Trophoblast cell (in vitro differentiated cells and primary cell): ENCODE data around the gene ENKUR.

Source experiments
- DNase-seq, 2 donors: peaks; one replicate each; pipeline ENCODE4 v3.0.0-alpha.2; 2016
- H2AFZ ChIP-seq: 2 replicates; pipeline ENCODE4 v1.6.1; 2013; ENCODE audit warnings: low read length, moderate library complexity, mild to moderate bottlenecking; ENCODE audit not compliant: insufficient read depth, poor library complexity
- H2AK5ac ChIP-seq: 2 replicates; pipeline ENCODE4 v1.6.1; 2013; ENCODE audit warnings: mild to moderate bottlenecking, low read length
- H2BK120ac ChIP-seq: 2 replicates; pipeline ENCODE4 v1.6.1; 2013; ENCODE audit warnings: low read length, mild to moderate bottlenecking, moderate library complexity; ENCODE audit not compliant: insufficient read depth, poor library complexity
- H2BK12ac ChIP-seq: 2 replicates; pipeline ENCODE4 v1.6.1; 2013; ENCODE audit warnings: mild to moderate bottlenecking, low read length, moderate library complexity
- H2BK5ac ChIP-seq: 2 replicates; pipeline ENCODE4 v1.6.1; 2013; ENCODE audit warnings: low read length, low read depth, moderate library complexity, mild to moderate bottlenecking; ENCODE audit not compliant: poor library complexity
- H3K14ac ChIP-seq: 2 replicates; pipeline ENCODE4 v1.6.1; 2013; ENCODE audit warnings: mild to moderate bottlenecking, low read length
- H3K18ac ChIP-seq: 2 replicates; pipeline ENCODE4 v1.6.1; 2013; ENCODE audit warnings: mild to moderate bottlenecking, low read length
- H3K23ac ChIP-seq: 2 replicates; pipeline ENCODE4 v1.6.1; 2013; ENCODE audit warnings: low read length
- H3K27ac ChIP-seq: 2 replicates; pipeline ENCODE4 v1.5.1; 2013; ENCODE audit warnings: low read depth, mild to moderate bottlenecking, inconsistent platforms, low read length, moderate library complexity
- H3K27me3 ChIP-seq: 2 replicates; pipeline ENCODE4 v1.6.1; 2013; ENCODE audit warnings: inconsistent platforms, mild to moderate bottlenecking, low read length, moderate library complexity; ENCODE audit not compliant: insufficient read depth
- H3K36me3 ChIP-seq, 2 experiments: 1 replicate in 1 of 2; 2 replicates in 1 of 2; pipeline ENCODE4 v1.6.1; 2013; ENCODE audit warnings: low read length in 2 of 2, mild to moderate bottlenecking in 2 of 2, moderate library complexity in 1 of 2; ENCODE audit not compliant: insufficient read depth in 2 of 2, control insufficient read depth in 1 of 2
- H3K4ac ChIP-seq: 2 replicates; pipeline ENCODE4 v1.6.1; 2013; ENCODE audit warnings: low read depth, mild to moderate bottlenecking, low read length, moderate library complexity
- H3K4me1 ChIP-seq, 2 experiments: 1 replicate in 1 of 2; 2 replicates in 1 of 2; pipeline ENCODE4 v1.6.1; 2013; ENCODE audit warnings: low read length in 2 of 2, mild to moderate bottlenecking in 2 of 2, moderate library complexity in 1 of 2; ENCODE audit not compliant: insufficient read depth in 2 of 2, control insufficient read depth in 1 of 2
- H3K4me2 ChIP-seq: 2 replicates; pipeline ENCODE4 v1.6.1; 2013; ENCODE audit warnings: inconsistent platforms, mild to moderate bottlenecking, low read length, moderate library complexity
- H3K4me3 ChIP-seq: 2 replicates; pipeline ENCODE4 v1.5.1; 2013; ENCODE audit warnings: mild to moderate bottlenecking, low read depth, low read length, inconsistent platforms
- H3K79me1 ChIP-seq: one replicate; pipeline ENCODE4 v1.6.1; 2013; ENCODE audit warnings: low read length
- H3K79me2 ChIP-seq: 2 replicates; pipeline ENCODE4 v1.6.1; 2013; ENCODE audit warnings: low read length, mild to moderate bottlenecking; ENCODE audit not compliant: control insufficient read depth, insufficient read depth, poor library complexity
- H3K9ac ChIP-seq: 2 replicates; pipeline ENCODE4 v1.6.1; 2013; ENCODE audit warnings: mild to moderate bottlenecking, low read length
- H3K9me3 ChIP-seq: 2 replicates; pipeline ENCODE4 v1.6.1; 2013; ENCODE audit warnings: low read depth, mild to moderate bottlenecking, control low read depth, inconsistent platforms, low read length; ENCODE audit not compliant: insufficient read depth
- H4K12ac ChIP-seq: 2 replicates; pipeline ENCODE4 v1.6.1; 2013; ENCODE audit warnings: low read depth, mild to moderate bottlenecking, low read length, moderate library complexity
- H4K8ac ChIP-seq: 2 replicates; pipeline ENCODE4 v1.6.1; 2013; ENCODE audit warnings: low read depth, mild to moderate bottlenecking, low read length, moderate library complexity
- H4K91ac ChIP-seq: one replicate; pipeline ENCODE4 v1.6.1; 2013; ENCODE audit warnings: low read depth, mild to moderate bottlenecking, low read length, moderate library complexity
- WGBS: extraction: QIAGEN DNeasy Blood & Tissue Kit; methylation state at CpG from one replicate; pipeline ENCODE4 v1.1.7; 2013; ENCODE audit warnings: missing lambda C conversion rate; ENCODE audit not compliant: insufficient read length, insufficient coverage; ENCODE audit errors: extremely low coverage; 5-methylcytosine and 5-hydroxymethylcytosine counted together

Gene ENKUR

GRCh38 chr10:25056726-25057125, 40.8 kb upstream of the ENKUR start:
- H3K36me3 ChIP-seq = no peaks in the 10 kb centered on the region
- peaks cover 9% of the 10 kb centered on the region for H3K79me2 ChIP-seq
- no peak overlapping the region for H3K4ac ChIP-seq
- H2BK5ac ChIP-seq = no peak overlapping the region
- no peak overlapping the region for H4K12ac ChIP-seq
- no peak overlapping the region for H3K9ac ChIP-seq
- no peak overlapping the region for H2AK5ac ChIP-seq
- H3K27ac ChIP-seq = no peak overlapping the region
- peaks cover 22% of the 10 kb centered on the region for H3K79me1 ChIP-seq
- no peak overlapping the region for H4K91ac ChIP-seq
- no peaks in the 10 kb centered on the region for H3K9me3 ChIP-seq
- no peak overlapping the region for H3K4me2 ChIP-seq
- no peak overlapping the region for H2BK120ac ChIP-seq
- no peak overlapping the region for H3K23ac ChIP-seq
- H3K18ac ChIP-seq = no peak overlapping the region
- H4K8ac ChIP-seq = no peak overlapping the region
- H2AFZ ChIP-seq = no peak overlapping the region
- H3K27me3 ChIP-seq = no peaks in the 10 kb centered on the region
- WGBS = no CpG with 5 or more reads among the region's 3 CpGs
- no peak overlapping the region for H3K14ac ChIP-seq
- H3K4me3 ChIP-seq = no peak overlapping the region
- no peak for DNase-seq
- H2BK12ac ChIP-seq = no peak overlapping the region
- peaks cover 15 to 20% of the 10 kb centered on the region in 2 experiments for H3K4me1 ChIP-seq

GRCh38 chr10:25052012-25052411, 36.1 kb upstream of the ENKUR start:
- H3K14ac ChIP-seq = no peak overlapping the region
- no peaks in the 10 kb centered on the region for H3K79me1 ChIP-seq
- no peak overlapping the region for H4K8ac ChIP-seq
- H3K18ac ChIP-seq = no peak overlapping the region
- H2BK120ac ChIP-seq = no peak overlapping the region
- H3K27me3 ChIP-seq = no peaks in the 10 kb centered on the region
- no peak for DNase-seq
- H2BK12ac ChIP-seq = no peak overlapping the region
- H2BK5ac ChIP-seq = no peak overlapping the region
- no peaks in the 10 kb centered on the region for H3K4me1 ChIP-seq
- H4K91ac ChIP-seq = no peak overlapping the region
- no peak overlapping the region for H2AFZ ChIP-seq
- no peaks in the 10 kb centered on the region for H3K9me3 ChIP-seq
- H2AK5ac ChIP-seq = no peak overlapping the region
- H3K36me3 ChIP-seq = no peaks in the 10 kb centered on the region
- H4K12ac ChIP-seq = no peak overlapping the region
- no peak overlapping the region for H3K4me2 ChIP-seq
- H3K4me3 ChIP-seq = no peak overlapping the region
- no peaks in the 10 kb centered on the region for H3K79me2 ChIP-seq
- H3K23ac ChIP-seq = no peak overlapping the region
- H3K27ac ChIP-seq = no peak overlapping the region
- no peak overlapping the region for H3K4ac ChIP-seq
- H3K9ac ChIP-seq = no peak overlapping the region
- no CpG with 5 or more reads among the region's 1 CpG for WGBS

GRCh38 chr10:25050402-25050801, 34.4 kb upstream of the ENKUR start:
- no CpG with 5 or more reads among the region's 9 CpGs for WGBS
- H3K4me1 ChIP-seq = no peaks in the 10 kb centered on the region

GRCh38 chr10:25049966-25050365, 34.0 kb upstream of the ENKUR start:
- H3K79me1 ChIP-seq = no peaks in the 10 kb centered on the region
- H3K9ac ChIP-seq = no peak overlapping the region
- no peak overlapping the region for H3K4me3 ChIP-seq
- no peak overlapping the region for H4K8ac ChIP-seq
- H3K36me3 ChIP-seq = no peaks in the 10 kb centered on the region
- H3K18ac ChIP-seq = no peak overlapping the region
- H3K23ac ChIP-seq = no peak overlapping the region
- no peak overlapping the region for H2BK120ac ChIP-seq
- no peak overlapping the region for H2AFZ ChIP-seq
- no peak for DNase-seq
- H4K91ac ChIP-seq = no peak overlapping the region
- H3K27ac ChIP-seq = no peak overlapping the region
- H3K4ac ChIP-seq = no peak overlapping the region
- H3K79me2 ChIP-seq = no peaks in the 10 kb centered on the region
- WGBS = no CpG with 5 or more reads among the region's 2 CpGs
- no peaks in the 10 kb centered on the region for H3K9me3 ChIP-seq
- H3K4me1 ChIP-seq = no peaks in the 10 kb centered on the region
- H2BK12ac ChIP-seq = no peak overlapping the region
- no peak overlapping the region for H2BK5ac ChIP-seq
- H3K4me2 ChIP-seq = no peak overlapping the region
- H2AK5ac ChIP-seq = no peak overlapping the region
- H4K12ac ChIP-seq = no peak overlapping the region
- no peak overlapping the region for H3K14ac ChIP-seq
- H3K27me3 ChIP-seq = no peaks in the 10 kb centered on the region

More at GRCh38 chr10:25050402-25050801, 34.4 kb upstream of the ENKUR start:
- Histone ChIP-seq H3K18ac (no peak overlapping the region), H3K9ac (no peak overlapping the region), H2BK120ac (no peak overlapping the region), H3K4ac (no peak overlapping the region), H3K9me3 (no peaks in the 10 kb centered on the region), H4K91ac (no peak overlapping the region), H3K14ac (no peak overlapping the region), H3K36me3 (no peaks in the 10 kb centered on the region), H4K12ac (no peak overlapping the region), H3K27me3 (no peaks in the 10 kb centered on the region), H3K4me2 (no peak overlapping the region), H3K4me3 (no peak overlapping the region), H3K79me1 (no peaks in the 10 kb centered on the region), H2AFZ (no peak overlapping the region), H3K27ac (no peak overlapping the region), H3K23ac (no peak overlapping the region), H2AK5ac (no peak overlapping the region), H2BK12ac (no peak overlapping the region), H2BK5ac (no peak overlapping the region), H3K79me2 (no peaks in the 10 kb centered on the region), H4K8ac (no peak overlapping the region)
- DNase-seq = no peak
